ENCODE measurements around the gene TSPAN6. TPM values are rescaled to one million over a fixed set of nuclear protein-coding genes. Genes with fewer than 3 reads are reported as not detected.

TSPAN6 gene
- total and polyA plus RNA-seq, 2 of the 13 experiments (the other 11 are each of a cell fraction or from before 2014, with no cell fraction given) = 78.9 to 133 TPM

DNA sequence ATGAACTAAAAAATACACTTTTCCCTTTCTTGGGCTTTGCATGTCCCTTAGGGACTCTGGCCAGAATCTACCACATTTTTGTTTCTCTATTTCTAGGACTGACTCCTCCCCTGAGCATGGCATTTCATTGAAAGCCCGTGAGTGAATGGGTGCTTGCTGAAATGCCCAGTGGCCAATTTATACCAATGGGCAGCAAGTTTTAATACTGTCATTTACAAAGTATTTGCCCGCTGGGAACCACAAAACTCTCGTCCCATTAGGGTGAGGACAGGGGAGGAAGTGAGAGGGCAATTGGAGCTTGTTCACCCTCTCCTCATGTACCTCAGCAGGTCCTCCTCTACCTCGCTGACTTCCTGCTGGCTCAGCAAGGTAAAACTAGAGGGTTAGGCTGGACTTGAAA lies 8.5 kb upstream of the TSPAN6 start:
- ChIA-PET CTCF (ENCODE audit: low intra/inter-chr PET ratio, low total read pairs) (no interaction called here), POLR2A (interaction anchor here (5.1 kb wide), 1 partner anchor 8 kb away, joined by 67 read pairs; the partner anchor contains the start of gene TSPAN6)
- Histone ChIP-seq H3K9ac (ENCODE audit: insufficient read depth, low read depth, low read length) (no peak overlapping the region), H3K4me2 (ENCODE audit: low read depth, low read length) (no peak overlapping the region), H4K20me1 (ENCODE audit: insufficient read depth, low read length) (no peaks in the 10 kb centered on the region), H2AFZ (ENCODE audit: low read length) (no peak overlapping the region), H3K9me3 (ENCODE audit: low read length) (no peaks in the 10 kb centered on the region), H3K27ac (ENCODE audit: extremely low read length, insufficient read depth, low read length) (no peak overlapping the region), H3K27me3 (ENCODE audit: control insufficient read depth in 1 of 2, insufficient read depth in 2 of 2, low read length in 2 of 2) (no peaks in the 10 kb centered on the region), H3K4me3 (replicated peaks in 1 of 3; ENCODE audit: insufficient read depth in 1 of 3, low read depth in 2 of 3, low read length in 3 of 3) (no peak overlapping the region), H3K79me2 (ENCODE audit: insufficient read depth, low read length) (no peaks in the 10 kb centered on the region), H3K36me3 (replicated peaks in 1 of 2; ENCODE audit: control insufficient read depth in 1 of 2, insufficient read depth in 2 of 2, low read length in 2 of 2) (no peaks in the 10 kb centered on the region), H3K4me1 (ENCODE audit: insufficient read depth, low read length) (peaks cover 66% of the 10 kb centered on the region)
- FAIRE-seq (no peak), DNase-seq (ENCODE audit: low spot score) (no peak), ATAC-seq (no peak)
- 95% methylated on average over 3 of the region's 4 CpGs for WGBS (ENCODE audit: low lambda C conversion rate)
- intact Hi-C loops (cut with micrococcal nuclease; ENCODE audit: unreplicated experiment) (no loop called here), in situ Hi-C loops (cut with HindIII; ENCODE audit: extremely low pct_ligation_motif_present, low pct_unique_long_range_greater_than_20kb) (no loop called here)
- BruUV-seq (replicated peaks) = no TSS peak
- TF ChIP-seq THAP11 (CRISPR knock-in tag; IDR thresholded peaks at IDR 0.05) (no peak), MXD4 (CRISPR knock-in tag; IDR thresholded peaks at IDR 0.05) (no peak), ATM (IDR thresholded peaks at IDR 0.05; ENCODE audit: borderline replicate concordance) (no peak), NBN (conservative IDR thresholded peaks at IDR 0.05) (no peak), SUZ12 (IDR thresholded peaks at IDR 0.05; ENCODE audit: low read depth, low read length) (no peak), ZSCAN20 (CRISPR knock-in tag; IDR thresholded peaks at IDR 0.05; ENCODE audit: borderline replicate concordance) (no peak), ZNF850 (CRISPR knock-in tag; conservative IDR thresholded peaks at IDR 0.05) (no peak), FOXO1 (CRISPR knock-in tag; IDR thresholded peaks at IDR 0.05) (no peak), ZNF317 (CRISPR knock-in tag; IDR thresholded peaks at IDR 0.05) (no peak), TAF15 (IDR thresholded peaks at IDR 0.05; ENCODE audit: low read depth, low read length, poor library complexity, severe bottlenecking) (no peak), BHLHE40 (IDR thresholded peaks at IDR 0.05; ENCODE audit: low read length) (no peak), AKAP8 (CRISPR knock-in tag; IDR thresholded peaks at IDR 0.05) (no peak)
- TF ChIP-seq, protein P1, sequence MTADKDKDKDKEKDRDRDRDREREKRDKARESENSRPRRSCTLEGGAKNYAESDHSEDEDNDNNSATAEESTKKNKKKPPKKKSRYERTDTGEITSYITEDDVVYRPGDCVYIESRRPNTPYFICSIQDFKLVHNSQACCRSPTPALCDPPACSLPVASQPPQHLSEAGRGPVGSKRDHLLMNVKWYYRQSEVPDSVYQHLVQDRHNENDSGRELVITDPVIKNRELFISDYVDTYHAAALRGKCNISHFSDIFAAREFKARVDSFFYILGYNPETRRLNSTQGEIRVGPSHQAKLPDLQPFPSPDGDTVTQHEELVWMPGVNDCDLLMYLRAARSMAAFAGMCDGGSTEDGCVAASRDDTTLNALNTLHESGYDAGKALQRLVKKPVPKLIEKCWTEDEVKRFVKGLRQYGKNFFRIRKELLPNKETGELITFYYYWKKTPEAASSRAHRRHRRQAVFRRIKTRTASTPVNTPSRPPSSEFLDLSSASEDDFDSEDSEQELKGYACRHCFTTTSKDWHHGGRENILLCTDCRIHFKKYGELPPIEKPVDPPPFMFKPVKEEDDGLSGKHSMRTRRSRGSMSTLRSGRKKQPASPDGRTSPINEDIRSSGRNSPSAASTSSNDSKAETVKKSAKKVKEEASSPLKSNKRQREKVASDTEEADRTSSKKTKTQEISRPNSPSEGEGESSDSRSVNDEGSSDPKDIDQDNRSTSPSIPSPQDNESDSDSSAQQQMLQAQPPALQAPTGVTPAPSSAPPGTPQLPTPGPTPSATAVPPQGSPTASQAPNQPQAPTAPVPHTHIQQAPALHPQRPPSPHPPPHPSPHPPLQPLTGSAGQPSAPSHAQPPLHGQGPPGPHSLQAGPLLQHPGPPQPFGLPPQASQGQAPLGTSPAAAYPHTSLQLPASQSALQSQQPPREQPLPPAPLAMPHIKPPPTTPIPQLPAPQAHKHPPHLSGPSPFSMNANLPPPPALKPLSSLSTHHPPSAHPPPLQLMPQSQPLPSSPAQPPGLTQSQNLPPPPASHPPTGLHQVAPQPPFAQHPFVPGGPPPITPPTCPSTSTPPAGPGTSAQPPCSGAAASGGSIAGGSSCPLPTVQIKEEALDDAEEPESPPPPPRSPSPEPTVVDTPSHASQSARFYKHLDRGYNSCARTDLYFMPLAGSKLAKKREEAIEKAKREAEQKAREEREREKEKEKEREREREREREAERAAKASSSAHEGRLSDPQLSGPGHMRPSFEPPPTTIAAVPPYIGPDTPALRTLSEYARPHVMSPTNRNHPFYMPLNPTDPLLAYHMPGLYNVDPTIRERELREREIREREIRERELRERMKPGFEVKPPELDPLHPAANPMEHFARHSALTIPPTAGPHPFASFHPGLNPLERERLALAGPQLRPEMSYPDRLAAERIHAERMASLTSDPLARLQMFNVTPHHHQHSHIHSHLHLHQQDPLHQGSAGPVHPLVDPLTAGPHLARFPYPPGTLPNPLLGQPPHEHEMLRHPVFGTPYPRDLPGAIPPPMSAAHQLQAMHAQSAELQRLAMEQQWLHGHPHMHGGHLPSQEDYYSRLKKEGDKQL (CRISPR knock-in tag; IDR thresholded peaks at IDR 0.05; ENCODE audit: low read depth) = no peak
- TF ChIP-seq, protein P2, sequence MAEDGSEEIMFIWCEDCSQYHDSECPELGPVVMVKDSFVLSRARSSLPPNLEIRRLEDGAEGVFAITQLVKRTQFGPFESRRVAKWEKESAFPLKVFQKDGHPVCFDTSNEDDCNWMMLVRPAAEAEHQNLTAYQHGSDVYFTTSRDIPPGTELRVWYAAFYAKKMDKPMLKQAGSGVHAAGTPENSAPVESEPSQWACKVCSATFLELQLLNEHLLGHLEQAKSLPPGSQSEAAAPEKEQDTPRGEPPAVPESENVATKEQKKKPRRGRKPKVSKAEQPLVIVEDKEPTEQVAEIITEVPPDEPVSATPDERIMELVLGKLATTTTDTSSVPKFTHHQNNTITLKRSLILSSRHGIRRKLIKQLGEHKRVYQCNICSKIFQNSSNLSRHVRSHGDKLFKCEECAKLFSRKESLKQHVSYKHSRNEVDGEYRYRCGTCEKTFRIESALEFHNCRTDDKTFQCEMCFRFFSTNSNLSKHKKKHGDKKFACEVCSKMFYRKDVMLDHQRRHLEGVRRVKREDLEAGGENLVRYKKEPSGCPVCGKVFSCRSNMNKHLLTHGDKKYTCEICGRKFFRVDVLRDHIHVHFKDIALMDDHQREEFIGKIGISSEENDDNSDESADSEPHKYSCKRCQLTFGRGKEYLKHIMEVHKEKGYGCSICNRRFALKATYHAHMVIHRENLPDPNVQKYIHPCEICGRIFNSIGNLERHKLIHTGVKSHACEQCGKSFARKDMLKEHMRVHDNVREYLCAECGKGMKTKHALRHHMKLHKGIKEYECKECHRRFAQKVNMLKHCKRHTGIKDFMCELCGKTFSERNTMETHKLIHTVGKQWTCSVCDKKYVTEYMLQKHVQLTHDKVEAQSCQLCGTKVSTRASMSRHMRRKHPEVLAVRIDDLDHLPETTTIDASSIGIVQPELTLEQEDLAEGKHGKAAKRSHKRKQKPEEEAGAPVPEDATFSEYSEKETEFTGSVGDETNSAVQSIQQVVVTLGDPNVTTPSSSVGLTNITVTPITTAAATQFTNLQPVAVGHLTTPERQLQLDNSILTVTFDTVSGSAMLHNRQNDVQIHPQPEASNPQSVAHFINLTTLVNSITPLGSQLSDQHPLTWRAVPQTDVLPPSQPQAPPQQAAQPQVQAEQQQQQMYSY (CRISPR knock-in tag; IDR thresholded peaks at IDR 0.05) = no peak
- TF ChIP-seq, protein P3, sequence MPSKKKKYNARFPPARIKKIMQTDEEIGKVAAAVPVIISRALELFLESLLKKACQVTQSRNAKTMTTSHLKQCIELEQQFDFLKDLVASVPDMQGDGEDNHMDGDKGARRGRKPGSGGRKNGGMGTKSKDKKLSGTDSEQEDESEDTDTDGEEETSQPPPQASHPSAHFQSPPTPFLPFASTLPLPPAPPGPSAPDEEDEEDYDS (CRISPR knock-in tag; IDR thresholded peaks at IDR 0.05) = no peak
- TF ChIP-seq, protein P4, sequence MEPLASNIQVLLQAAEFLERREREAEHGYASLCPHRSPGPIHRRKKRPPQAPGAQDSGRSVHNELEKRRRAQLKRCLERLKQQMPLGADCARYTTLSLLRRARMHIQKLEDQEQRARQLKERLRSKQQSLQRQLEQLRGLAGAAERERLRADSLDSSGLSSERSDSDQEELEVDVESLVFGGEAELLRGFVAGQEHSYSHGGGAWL (CRISPR knock-in tag; IDR thresholded peaks at IDR 0.05) = no peak

All from HepG2 (cell line).